K562 (cell line): ENCODE results near the gene ITGA1. TPM values are rescaled to one million over a fixed set of nuclear protein-coding genes. Genes with fewer than 3 reads are reported as not detected.

Experiments used
- ATAC-seq: fragments of 200-7000 bp; cut with Tn5 transposase; 3 replicates; pipeline ENCODE4 v1.9.1; 2020; ENCODE audit warnings: moderate library complexity
- BruUV-seq: library from RNA; stranded (reverse); fragments of 400-500 nt; replicated peaks from 2 replicates; lab custom pipeline; 2021; lab: Mats Ljungman, UMichigan
- CTCF ChIA-PET: fragments of 300-600 bp; formaldehyde crosslinking; extraction: SDS; loops from one replicate; lab custom pipeline; 2021; ENCODE audit warnings: low intra/inter-chr PET ratio; lab: Yijun Ruan, JAX
- POLR2A ChIA-PET: fragments of 300-600, 350-650 bp; sonication (Branson Sonifier 250); formaldehyde crosslinking; extraction: SDS; loops from one replicate; lab custom pipeline; 2021; ENCODE audit warnings: antibody characterized with exemption, inconsistent platforms; lab: Yijun Ruan, JAX
- DNase-seq, 4 experiments: peaks; one replicate each; pipeline versions ENCODE4 v3.0.0 to v3.0.0-alpha.2; 2011 to 2018; ENCODE audit warnings: low spot score in 3 of 4, mixed read lengths in 3 of 4; ENCODE audit errors: extremely low read depth in 1 of 4
- FAIRE-seq: peaks from 2 replicates; lab custom pipeline; 2011; peaks lifted over from hg19 to GRCh38; lab: Jason Lieb, UNC
- H2AFZ ChIP-seq: 2 replicates; pipeline ENCODE4 v1.6.0; 2011; ENCODE audit warnings: low read depth, low read length, control low read depth, inconsistent platforms
- H3K27ac ChIP-seq: fragments of 200-600 bp; 3 replicates; pipeline ENCODE4 v1.8.0; 2011; ENCODE audit warnings: low read depth, mild to moderate bottlenecking, control low read depth, inconsistent platforms, low read length, moderate library complexity, mixed read lengths; ENCODE audit errors: extremely low read depth
- H3K27me3 ChIP-seq, 2 experiments: fragments of 300-600 bp in 1 of 2; 2 replicates in 1 of 2; 3 replicates in 1 of 2; pipeline versions ENCODE4 v1.6.0 to v1.8.0; 2011; ENCODE audit warnings: inconsistent platforms in 2 of 2, low read length in 2 of 2, mild to moderate bottlenecking in 1 of 2, mixed read lengths in 1 of 2, moderate library complexity in 1 of 2; ENCODE audit not compliant: control insufficient read depth in 2 of 2, insufficient read depth in 2 of 2
- H3K36me3 ChIP-seq: fragments of 300-600 bp; 3 replicates; pipeline ENCODE4 v1.8.0; 2011; ENCODE audit warnings: mild to moderate bottlenecking, low read length, inconsistent platforms; ENCODE audit not compliant: control insufficient read depth, insufficient read depth
- H3K4me1 ChIP-seq, 2 experiments: fragments of 200-600 bp in 1 of 2; replicated peaks in 1 of 2; 2 replicates in 1 of 2; 3 replicates in 1 of 2; pipeline versions ENCODE4 v1.5.1 to v1.8.0; 2011; ENCODE audit warnings: inconsistent platforms in 2 of 2, low read length in 2 of 2, mild to moderate bottlenecking in 1 of 2, mixed read lengths in 1 of 2, moderate library complexity in 1 of 2; ENCODE audit not compliant: control insufficient read depth in 2 of 2, insufficient read depth in 2 of 2
- H3K4me2 ChIP-seq: 2 replicates; pipeline ENCODE4 v1.6.1; 2011; ENCODE audit warnings: low read length, control low read depth, inconsistent platforms, mixed read lengths; ENCODE audit not compliant: insufficient read depth
- H3K4me3 ChIP-seq: fragments of 200-600 bp; sonication (generic), shearing (Covaris generic); 2 replicates; pipeline ENCODE4 v1.5.1; 2016; ENCODE audit warnings: control low read depth, inconsistent platforms
- H3K79me2 ChIP-seq: fragments of 200-600 bp; 3 replicates; pipeline ENCODE4 v1.8.0; 2011; ENCODE audit warnings: low read length, inconsistent platforms; ENCODE audit not compliant: control insufficient read depth, insufficient read depth
- H3K9ac ChIP-seq, 2 experiments: 2 replicates each; pipeline versions ENCODE4 v1.6.0 to v1.6.1; 2011; ENCODE audit warnings: low read depth in 2 of 2, low read length in 2 of 2, control low read depth in 1 of 2, inconsistent platforms in 1 of 2, mild to moderate bottlenecking in 1 of 2, mixed read lengths in 1 of 2; ENCODE audit not compliant: insufficient read depth in 1 of 2
- H3K9me1 ChIP-seq: one replicate; pipeline ENCODE4 v1.6.0; 2011; ENCODE audit warnings: inconsistent platforms, mild to moderate bottlenecking, low read length, moderate library complexity; ENCODE audit not compliant: control insufficient read depth, insufficient read depth
- H3K9me3 ChIP-seq: replicated peaks from 2 replicates; pipeline ENCODE4 v1.5.1; 2011; ENCODE audit warnings: low read depth, low read length, inconsistent platforms; ENCODE audit not compliant: control insufficient read depth, insufficient read depth
- H4K20me1 ChIP-seq: replicated peaks from 2 replicates; pipeline ENCODE4 v1.6.1; 2011; ENCODE audit warnings: low read length, inconsistent platforms, mixed read lengths; ENCODE audit not compliant: control insufficient read depth, insufficient read depth
- BCL6 ChIP-seq: fragments of 250-450 bp; sonication (Bioruptor Pico); IDR thresholded peaks from 2 replicates; pipeline ENCODE4 v1.4.0; 2020
- E2F8 ChIP-seq: fragments of 450-650 bp; IDR thresholded peaks from 2 replicates; pipeline ENCODE4 v1.7.1; 2018; ENCODE audit warnings: mild to moderate bottlenecking, low read depth; ENCODE audit not compliant: partially characterized antibody
- EHMT2 ChIP-seq: fragments of 450-650 bp; IDR thresholded peaks from 2 replicates; pipeline ENCODE4 v1.6.1; 2018; ENCODE audit warnings: antibody characterized with exemption
- HIVEP1 ChIP-seq: fragments of 250-450 bp; sonication (Bioruptor Pico); IDR thresholded peaks from 2 replicates; pipeline ENCODE4 v1.4.0; 2020; ENCODE audit warnings: mild to moderate bottlenecking
- HNRNPLL ChIP-seq: fragments of 200-400 bp; formaldehyde crosslinking; IDR thresholded peaks from 2 replicates; pipeline ENCODE4 v1.6.1; 2017; ENCODE audit warnings: low read length, low read depth, mild to moderate bottlenecking; ENCODE audit not compliant: poor library complexity, severe bottlenecking
- IRF2 ChIP-seq: sonication (generic); formaldehyde crosslinking; IDR thresholded peaks from 2 replicates; pipeline ENCODE4 v1.8.1; 2022; ENCODE audit warnings: mild to moderate bottlenecking, missing genetic modification reagents
- MEF2D ChIP-seq: conservative IDR thresholded peaks from 2 replicates; pipeline ENCODE4 v1.6.1; 2016; ENCODE audit warnings: low read depth, missing genetic modification characterization, missing compliant biosample characterization
- NCOA6 ChIP-seq: fragments of 450-650 bp; IDR thresholded peaks from 2 replicates; pipeline ENCODE4 v1.6.1; 2017; ENCODE audit warnings: mild to moderate bottlenecking
- PPARD ChIP-seq: fragments of 250-450 bp; sonication (Bioruptor Pico); IDR thresholded peaks from 2 replicates; pipeline ENCODE4 v1.8.0; 2022; ENCODE audit warnings: inconsistent platforms, mild to moderate bottlenecking, moderate library complexity
- RBM25 ChIP-seq: fragments of 200-400 bp; formaldehyde crosslinking; IDR thresholded peaks from 2 replicates; pipeline ENCODE4 v1.6.1; 2018; ENCODE audit warnings: low read length, low read depth, moderate library complexity; ENCODE audit not compliant: severe bottlenecking
- SOX6 ChIP-seq: fragments of 450-650 bp; IDR thresholded peaks from 2 replicates; pipeline ENCODE4 v1.6.1; 2014; ENCODE audit warnings: mild to moderate bottlenecking
- TEAD1 ChIP-seq, 2 experiments: fragments of 450-650 bp in 1 of 2; sonication (generic) in 1 of 2; formaldehyde crosslinking; IDR thresholded peaks; 2 replicates each; pipeline versions ENCODE4 v1.4.0 to v1.8.0; 2020 to 2022; ENCODE audit warnings: mild to moderate bottlenecking in 2 of 2, missing genetic modification reagents in 1 of 2
- TFAP4 ChIP-seq: sonication (generic); formaldehyde crosslinking; IDR thresholded peaks from 2 replicates; pipeline ENCODE4 v1.8.0; 2022; ENCODE audit warnings: missing genetic modification reagents, mild to moderate bottlenecking, moderate library complexity, borderline replicate concordance
- VEZF1 ChIP-seq: fragments of 200-800 bp; sonication (Bioruptor generic); IDR thresholded peaks from 2 replicates; pipeline ENCODE4 v1.6.1; 2017; ENCODE audit warnings: missing genetic modification characterization, missing compliant biosample characterization
- ZBTB1 ChIP-seq: sonication (generic); formaldehyde crosslinking; IDR thresholded peaks from 2 replicates; pipeline ENCODE4 v1.8.1; 2023; ENCODE audit warnings: missing genetic modification reagents, low read depth, mild to moderate bottlenecking, borderline replicate concordance
- ZKSCAN3 ChIP-seq: fragments of 250-450 bp; sonication (Bioruptor Pico); IDR thresholded peaks from 2 replicates; pipeline ENCODE4 v1.4.0; 2020
- WGBS: fragments of 100-300 bp; shearing (Covaris generic); methylation state at CpG from one replicate; pipeline ENCODE4 v1.1.6; 2016; ENCODE audit warnings: low coverage, mixed read lengths; ENCODE audit not compliant: insufficient coverage; ENCODE audit errors: missing lambda C conversion rate; 5-methylcytosine and 5-hydroxymethylcytosine counted together
- in situ Hi-C: fragments of 300-500 bp; cut with MboI; formaldehyde crosslinking; loops from 4 replicates; pipeline ENCODE4 v1.15.0; 2018; ENCODE audit warnings: inconsistent platforms, mixed read lengths
- intact Hi-C: fragments of 100-400 bp; cut with micrococcal nuclease; formaldehyde crosslinking; loops from 2 replicates; pipeline ENCODE4 v1.14.2; 2022
- polyA plus RNA-seq, 8 experiments: library from polyadenylated mRNA; depleted of rRNA in 4 of 8; stranded (reverse) in 5 of 8; unstranded in 3 of 8; fragments of >200 nt; fragmentation: Nextera tagmentation in 2 of 8; fragmentation: Illumina TruSeq in 1 of 8; extraction: Ambion mirVana in 2 of 8; extraction: Trizol in 1 of 8; gene quantifications; 2 replicates each; pipeline versions ENCODE4 v1.2.1 to v1.2.3, GENCODE V29; 2011 to 2014; ENCODE audit warnings: inconsistent platforms in 1 of 8, missing spikeins in 1 of 8
- total RNA-seq, 7 experiments: library from RNA; depleted of rRNA in 6 of 7; stranded (reverse); fragments of >200 nt in 6 of 7; fragmentation: Illumina TruSeq in 2 of 7; extraction: Trizol in 2 of 7; gene quantifications; 2 replicates each; pipeline versions ENCODE4 v1.2.1 to v1.2.3, GENCODE V29; 2011 to 2021; ENCODE audit warnings: low replicate concordance in 1 of 7

ITGA1 gene
- total and polyA plus RNA-seq, 9 of the 15 experiments (the other 6 are each of a cell fraction or from before 2014, with no cell fraction given), result 0.04 to 0.22 TPM; not detected in 7

GRCh38 chr5:52837591-52838001, 49.9 kb downstream of the ITGA1 start:
- ATAC-seq (no peak), DNase-seq (no peak), FAIRE-seq (no peak)
- Histone ChIP-seq H3K4me2 (no peak overlapping the region), H4K20me1 (no peaks in the 10 kb centered on the region), H3K27ac (no peak overlapping the region), H3K36me3 (no peaks in the 10 kb centered on the region), H3K79me2 (no peaks in the 10 kb centered on the region), H3K4me3 (no peak overlapping the region), H2AFZ (no peak overlapping the region), H3K9ac (no peak overlapping the region), H3K9me1 (no peaks in the 10 kb centered on the region), H3K4me1 (no peaks in the 10 kb centered on the region), H3K9me3 (no peaks in the 10 kb centered on the region), H3K27me3 (0 out of 5 replicates have a peak, but pooled peaks cover 0 to 2% of the 10 kb centered on the region in 2 experiments)
- POLR2A ChIA-PET, result no interaction called here
- intact Hi-C loops (no loop called here), in situ Hi-C loops (no loop called here)
- BruUV-seq, result no TSS peak
- CTCF ChIA-PET, result no interaction called here
- WGBS, result 3% methylated on average over 2 of the region's 2 CpGs
- TF ChIP-seq HIVEP1 (CRISPR knock-in tag) (no peak), RBM25 (no peak), NCOA6 (no peak), TFAP4 (no peak), MEF2D (tag) (no peak), IRF2 (CRISPR knock-in tag) (no peak), HNRNPLL (no peak), E2F8 (no peak), ZKSCAN3 (CRISPR knock-in tag) (no peak), BCL6 (CRISPR knock-in tag) (no peak), EHMT2 (no peak), PPARD (CRISPR knock-in tag) (no peak), SOX6 (no peak), VEZF1 (CRISPR knock-in tag) (no peak), ZBTB1 (CRISPR knock-in tag) (no peak), TEAD1 (CRISPR knock-in tag; IDR thresholded peaks at IDR 0.05) (no peak)
